GM19043 (cell line): ENCODE results near the gene CCAR1.
"Not testable (repeated sequence)": the region's sequence is repeated elsewhere in the genome, so short reads cannot be mapped to it uniquely, and the experiment has no call there.

Source experiments
- ATAC-seq: cut with Tn5 transposase; IDR thresholded peaks from one replicate; pipeline ENCODE4 v1.9.1; 2021; ENCODE audit warnings: low read depth; ENCODE audit not compliant: unreplicated experiment

Gene CCAR1, protein sequence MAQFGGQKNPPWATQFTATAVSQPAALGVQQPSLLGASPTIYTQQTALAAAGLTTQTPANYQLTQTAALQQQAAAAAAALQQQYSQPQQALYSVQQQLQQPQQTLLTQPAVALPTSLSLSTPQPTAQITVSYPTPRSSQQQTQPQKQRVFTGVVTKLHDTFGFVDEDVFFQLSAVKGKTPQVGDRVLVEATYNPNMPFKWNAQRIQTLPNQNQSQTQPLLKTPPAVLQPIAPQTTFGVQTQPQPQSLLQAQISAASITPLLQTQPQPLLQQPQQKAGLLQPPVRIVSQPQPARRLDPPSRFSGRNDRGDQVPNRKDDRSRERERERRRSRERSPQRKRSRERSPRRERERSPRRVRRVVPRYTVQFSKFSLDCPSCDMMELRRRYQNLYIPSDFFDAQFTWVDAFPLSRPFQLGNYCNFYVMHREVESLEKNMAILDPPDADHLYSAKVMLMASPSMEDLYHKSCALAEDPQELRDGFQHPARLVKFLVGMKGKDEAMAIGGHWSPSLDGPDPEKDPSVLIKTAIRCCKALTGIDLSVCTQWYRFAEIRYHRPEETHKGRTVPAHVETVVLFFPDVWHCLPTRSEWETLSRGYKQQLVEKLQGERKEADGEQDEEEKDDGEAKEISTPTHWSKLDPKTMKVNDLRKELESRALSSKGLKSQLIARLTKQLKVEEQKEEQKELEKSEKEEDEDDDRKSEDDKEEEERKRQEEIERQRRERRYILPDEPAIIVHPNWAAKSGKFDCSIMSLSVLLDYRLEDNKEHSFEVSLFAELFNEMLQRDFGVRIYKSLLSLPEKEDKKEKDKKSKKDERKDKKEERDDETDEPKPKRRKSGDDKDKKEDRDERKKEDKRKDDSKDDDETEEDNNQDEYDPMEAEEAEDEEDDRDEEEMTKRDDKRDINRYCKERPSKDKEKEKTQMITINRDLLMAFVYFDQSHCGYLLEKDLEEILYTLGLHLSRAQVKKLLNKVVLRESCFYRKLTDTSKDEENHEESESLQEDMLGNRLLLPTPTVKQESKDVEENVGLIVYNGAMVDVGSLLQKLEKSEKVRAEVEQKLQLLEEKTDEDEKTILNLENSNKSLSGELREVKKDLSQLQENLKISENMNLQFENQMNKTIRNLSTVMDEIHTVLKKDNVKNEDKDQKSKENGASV

DNA sequence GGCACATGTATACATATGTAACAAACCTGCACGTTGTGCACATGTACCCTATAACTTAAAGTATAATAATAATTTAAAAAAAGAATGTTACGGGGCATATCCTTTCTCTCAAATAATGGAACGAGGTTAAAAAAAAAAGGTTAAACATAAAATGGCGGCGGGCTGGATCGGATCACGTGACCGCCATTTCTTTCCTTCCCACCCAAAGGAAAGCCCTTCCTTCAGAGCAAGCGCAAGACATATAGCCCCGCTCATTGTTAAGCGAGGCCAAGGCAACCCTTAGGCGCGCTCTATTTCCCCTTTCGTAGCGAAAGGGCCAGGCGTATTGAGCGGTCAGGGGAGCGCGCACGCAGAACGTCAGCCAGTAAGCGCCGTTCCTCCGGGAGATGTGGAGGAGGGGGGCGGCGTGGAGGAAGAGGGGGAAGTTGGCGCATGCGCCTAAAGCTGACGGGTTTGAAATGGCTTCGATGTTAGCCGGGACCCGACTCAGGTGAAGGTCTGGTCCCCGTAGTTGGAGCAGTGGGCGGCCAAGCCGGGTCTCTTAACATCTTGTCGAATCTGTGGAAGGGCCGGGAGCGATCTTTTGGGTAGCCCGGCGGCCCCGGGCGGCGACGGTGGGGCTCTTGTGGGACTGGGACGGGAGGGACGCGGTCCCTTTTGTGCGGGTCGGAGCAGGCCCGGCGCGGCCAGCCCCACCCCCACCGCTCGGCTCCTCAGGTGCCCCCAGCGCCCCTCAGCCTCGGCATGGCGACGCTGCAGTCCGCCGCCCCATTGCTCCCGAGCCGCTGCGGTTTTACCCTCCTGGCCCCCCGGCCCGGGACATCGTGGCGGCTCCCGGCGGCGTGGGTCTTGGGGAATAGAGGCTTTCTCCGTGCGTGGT lies at the start of gene CCAR1:
CCAR1 (plus strand) TSS at position 447 of the 880 bp plus-strand sequence. CDS start 1,266 bp downstream, outside the sequence.
- peak; percentile 99 for ATAC-seq

DNA sequence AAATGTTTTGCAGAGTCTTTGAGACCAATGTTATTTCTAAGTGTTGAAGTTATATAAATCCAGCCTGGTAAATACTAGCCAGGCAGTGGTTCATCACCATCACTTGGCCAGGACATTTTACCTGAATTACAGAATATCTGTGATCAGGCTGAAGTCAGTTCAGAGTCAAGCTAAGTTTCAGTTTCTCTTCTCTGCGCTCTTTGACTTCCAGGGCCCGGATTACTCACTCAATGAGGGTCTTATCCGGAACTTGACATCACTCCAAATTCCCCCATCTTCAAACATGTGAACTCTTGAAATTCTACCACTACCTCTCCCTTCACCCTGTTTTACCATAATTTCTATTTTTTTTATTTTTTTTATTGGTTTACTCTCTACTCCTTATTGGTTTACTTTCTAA lies 36.6 kb upstream of the CCAR1 start:
- peak; percentile 78 for ATAC-seq

DNA sequence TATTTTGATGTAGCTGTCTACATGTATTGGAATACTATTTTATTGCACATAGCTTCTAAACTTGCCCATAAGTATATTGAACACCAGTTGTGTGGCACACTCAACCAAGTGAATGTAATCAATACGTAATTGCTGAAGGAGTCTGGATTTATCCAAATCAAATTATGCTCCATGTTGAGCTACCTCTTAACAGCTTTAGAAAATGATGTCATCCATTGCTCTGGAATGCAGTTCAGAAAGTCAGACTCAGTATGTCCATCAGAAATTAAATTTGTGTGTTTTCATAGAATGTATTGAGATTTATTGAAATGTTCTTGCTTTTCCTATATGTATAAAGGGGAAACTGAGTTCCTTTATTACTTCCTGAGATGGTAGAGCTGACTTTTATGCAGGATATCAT lies 25.0 kb upstream of the CCAR1 start:
- no peak for ATAC-seq

DNA sequence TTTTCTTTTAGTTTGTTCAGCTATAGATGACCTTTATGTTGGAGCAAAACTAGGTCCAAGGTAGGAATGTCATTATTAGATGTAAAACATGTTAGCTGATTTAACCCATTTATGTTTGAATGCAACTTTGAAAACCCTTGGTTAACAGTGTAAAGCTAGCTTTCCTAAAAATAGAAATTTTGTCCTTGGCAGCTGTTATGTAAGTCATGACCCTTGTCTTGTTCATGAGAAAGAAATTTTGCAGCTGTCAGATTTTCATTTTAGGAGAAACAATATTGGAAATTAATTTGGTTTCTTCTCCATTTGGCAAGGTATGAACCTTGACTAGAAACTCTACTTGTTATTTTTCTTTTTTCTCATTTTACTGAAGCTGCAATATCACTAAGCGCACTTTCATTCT lies 23.9 kb upstream of the CCAR1 start:
- ATAC-seq, result no peak

DNA sequence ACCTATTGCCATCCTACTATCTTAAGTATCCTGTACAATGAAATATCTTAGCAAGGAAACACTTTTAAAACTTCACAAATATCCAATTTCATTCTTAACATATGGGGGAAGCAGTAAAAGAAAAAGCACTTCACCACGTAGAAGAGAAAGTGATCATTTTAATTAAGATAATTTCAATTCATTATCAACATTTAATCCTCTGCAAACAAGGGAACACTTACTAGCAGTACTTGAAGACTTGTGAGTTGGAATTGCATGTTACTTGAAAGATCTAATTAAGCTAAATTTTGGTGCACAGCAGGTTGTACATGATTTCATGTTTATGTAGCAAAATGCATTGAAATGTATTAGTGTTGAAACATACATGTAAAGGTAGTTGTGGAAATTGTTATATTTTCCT lies 20.8 kb upstream of the CCAR1 start:
- no peak for ATAC-seq

DNA sequence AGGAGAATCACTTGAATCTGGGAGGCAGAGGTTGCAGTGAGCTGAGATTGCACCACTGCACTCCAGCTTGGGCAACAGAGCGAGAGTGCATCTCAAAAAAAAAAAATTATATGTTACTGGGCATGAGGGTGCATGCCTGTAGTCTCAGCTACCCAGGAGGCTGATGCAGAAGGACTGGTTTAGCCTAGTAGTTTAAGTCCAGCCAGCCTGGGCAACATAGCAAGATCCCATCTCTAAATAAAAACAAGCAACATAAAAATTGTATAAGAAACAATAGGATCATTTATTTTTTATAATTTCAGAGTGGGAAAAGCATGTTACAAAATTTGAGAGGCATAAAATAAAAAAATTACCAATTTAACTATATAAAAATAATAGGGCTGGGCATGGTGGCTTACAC lies 15.5 kb upstream of the CCAR1 start:
- no peak for ATAC-seq

DNA sequence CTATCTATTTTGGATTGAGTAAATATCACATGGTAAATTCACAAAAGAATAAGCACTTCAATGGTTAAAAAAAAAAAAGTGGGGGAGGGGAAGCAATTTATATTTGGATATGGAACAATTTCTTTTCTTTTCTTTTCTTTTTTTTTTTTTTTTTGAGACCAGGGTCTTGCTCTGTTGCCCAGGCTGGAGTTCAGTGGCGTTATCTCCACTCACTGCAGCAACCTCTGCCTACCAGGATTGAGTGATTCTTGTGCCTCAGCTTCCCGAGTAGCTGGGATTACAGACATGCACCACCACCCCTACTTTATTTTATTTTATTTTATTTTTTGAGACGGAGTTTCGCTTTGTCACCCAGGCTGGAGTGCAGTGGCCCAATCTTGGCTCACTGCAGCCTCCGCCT lies 12.1 kb upstream of the CCAR1 start:
- not testable (repeated sequence) for ATAC-seq

DNA sequence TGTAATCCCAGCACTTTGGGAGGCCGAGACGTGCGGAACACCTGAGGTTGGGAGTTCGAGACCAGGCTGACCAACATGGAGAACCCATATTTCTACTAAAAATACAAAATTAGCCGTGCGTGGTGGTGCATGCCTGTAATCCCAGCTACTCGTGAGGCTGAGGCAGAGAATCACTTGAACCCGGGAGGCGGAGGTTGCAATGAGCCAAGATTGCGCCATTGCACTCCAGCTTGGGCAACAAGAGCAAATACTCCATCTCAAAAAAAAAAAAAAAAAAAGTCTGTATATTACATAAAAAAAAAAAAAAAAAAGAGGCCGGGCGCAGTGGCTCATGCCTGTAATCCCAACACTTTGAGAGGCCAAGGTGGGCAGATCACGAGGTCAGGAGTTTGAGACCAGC lies 8.0 kb upstream of the CCAR1 start:
- not testable (repeated sequence) for ATAC-seq

DNA sequence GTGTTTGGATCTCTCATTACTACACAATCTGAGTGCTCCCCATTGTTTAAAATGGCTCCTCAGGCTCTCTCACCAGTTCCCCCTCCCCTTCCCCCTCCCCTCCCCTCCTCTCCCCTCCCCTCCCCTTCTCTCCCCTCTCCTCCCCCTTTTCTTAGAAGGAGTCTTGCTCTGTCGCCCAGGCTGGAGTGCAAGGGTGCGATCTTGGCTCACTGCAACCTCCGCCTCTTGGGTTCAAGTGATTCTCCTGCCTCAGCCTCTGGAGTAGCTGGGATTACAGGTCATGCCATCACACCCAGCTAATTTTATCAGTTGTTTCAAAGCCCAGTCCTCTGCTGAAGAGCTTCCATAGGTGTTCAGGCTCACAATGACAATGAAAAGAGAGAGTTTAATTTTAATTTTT lies 3.6 kb upstream of the CCAR1 start:
- ATAC-seq, result no peak

DNA sequence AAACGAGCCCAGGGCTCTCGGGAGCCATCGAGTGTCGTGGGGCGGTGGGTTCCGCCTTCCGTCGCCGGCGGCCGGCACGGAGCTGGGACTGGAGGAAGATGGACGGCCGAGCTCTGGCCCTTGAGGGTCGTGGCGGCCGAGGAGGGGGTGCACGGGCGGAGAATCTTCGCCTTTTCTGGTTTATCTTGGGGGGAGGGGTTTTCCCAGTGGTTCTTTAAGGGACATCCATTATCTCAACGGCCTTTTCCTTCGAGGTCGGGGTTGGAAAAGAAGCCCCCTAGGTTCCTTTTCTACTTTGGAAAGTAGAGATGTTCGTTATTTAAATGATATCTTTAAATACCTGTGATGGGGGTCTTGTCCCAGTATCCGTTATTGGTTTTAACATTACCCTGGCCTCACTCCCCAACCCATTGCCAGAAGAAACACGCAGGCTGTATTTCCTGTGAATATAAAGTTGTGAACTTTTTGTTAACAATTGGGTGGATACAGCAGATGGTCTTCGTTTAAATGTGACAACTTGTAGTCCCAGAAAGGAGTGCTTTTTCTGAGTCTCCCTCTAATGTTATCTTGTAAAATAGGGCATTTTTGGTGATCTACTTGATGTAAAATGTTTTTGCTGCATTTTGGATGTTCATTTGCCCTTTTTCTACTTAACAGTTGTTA lies 765 bp downstream of the CCAR1 start:
- ATAC-seq, result peak; percentile 14

DNA sequence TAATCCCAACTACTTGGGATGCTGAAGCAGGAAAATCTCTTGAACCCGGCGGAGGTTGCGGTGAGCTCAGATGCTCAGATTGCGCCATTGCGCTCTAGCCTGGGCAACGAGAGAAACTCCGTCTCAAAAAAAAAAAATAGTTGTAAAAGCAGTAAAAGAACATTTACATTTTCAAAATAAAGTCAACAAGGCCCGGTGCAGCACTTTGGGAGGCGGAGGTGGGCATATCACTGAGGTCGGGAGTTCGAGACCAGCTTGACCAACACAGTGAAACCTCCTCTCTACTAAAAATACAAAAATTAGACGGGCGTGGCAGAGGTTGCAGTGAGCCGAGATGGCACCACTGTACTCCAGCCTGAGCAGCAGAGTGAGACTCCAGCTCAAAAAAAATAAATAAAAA lies 4.0 kb downstream of the CCAR1 start:
- no peak for ATAC-seq

DNA sequence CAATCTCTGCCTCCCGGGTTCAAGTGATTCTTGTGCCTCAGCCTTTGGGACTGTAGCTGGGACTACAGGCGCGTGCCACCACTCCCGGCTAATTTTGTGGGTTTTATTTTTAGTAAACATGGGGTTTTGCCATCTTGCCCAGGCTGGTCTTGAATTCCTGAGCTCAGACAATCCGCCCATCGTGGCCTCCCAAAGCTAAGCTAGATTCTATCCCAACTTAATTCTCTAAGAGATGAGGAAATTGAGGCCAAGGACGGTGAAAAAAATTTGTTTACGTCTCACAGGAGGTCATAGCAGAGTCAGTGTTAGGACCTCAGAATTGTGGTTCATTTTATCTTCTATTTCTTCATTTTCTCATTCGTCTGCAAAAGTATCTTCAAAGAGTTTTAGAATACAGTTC lies 6.1 kb downstream of the CCAR1 start:
- ATAC-seq, result no peak

DNA sequence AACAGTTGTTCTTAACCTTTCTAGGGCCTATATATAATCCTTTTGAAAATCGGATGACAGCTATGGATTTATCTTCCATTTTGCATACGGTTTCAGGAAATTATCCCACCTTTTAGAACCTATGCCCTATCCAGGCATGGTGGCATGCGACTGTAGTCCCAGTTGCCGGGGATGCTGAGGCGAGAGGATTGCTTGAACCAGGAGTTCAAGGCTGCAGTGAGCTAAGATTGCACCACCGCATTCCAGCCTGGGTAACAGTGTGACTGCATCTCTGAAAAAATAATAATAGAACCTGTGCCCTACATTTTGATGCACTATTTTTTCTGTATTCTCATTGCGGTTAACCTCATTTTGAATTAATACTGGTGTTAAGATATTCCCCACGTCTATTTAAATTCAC lies 11.6 kb downstream of the CCAR1 start:
- ATAC-seq, result no peak

DNA sequence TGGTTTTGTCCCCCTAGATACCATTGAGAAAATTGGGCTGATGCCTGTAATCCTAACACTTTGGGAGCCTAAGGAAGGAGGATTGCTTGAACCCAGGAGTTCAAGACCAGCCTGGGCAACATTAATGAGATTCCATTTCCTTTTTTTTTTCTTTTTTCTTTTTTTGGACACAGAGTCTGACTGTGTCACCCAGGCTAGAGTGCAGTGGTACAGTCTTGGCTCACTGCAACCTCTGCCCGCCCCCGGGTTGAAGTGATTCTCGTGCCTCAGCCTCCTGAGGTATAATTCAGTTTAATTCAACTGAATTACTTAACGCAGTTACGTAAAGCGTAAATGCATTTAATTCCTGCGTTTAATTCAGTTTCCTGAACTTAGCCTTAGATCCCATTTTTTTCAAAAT lies 13.3 kb downstream of the CCAR1 start:
- no peak for ATAC-seq

DNA sequence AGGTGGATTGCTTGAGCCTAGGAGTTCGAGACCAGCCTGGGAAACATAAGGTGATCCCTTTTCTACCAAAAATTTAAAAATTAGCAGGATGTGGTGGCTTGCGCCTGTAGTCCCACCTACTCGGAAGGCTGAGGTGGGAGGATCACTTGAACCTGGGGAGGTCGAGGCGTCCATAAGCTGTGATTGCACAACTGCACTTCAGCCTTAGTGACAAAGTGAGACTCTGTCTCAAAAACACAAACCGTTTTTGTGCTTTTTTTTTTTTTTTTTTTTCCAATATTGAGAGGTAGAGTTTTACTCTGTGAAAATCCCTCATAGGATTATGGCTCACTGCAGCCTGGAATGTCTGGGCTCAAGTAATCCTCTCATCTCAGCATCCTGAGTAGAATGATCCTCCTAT lies 14.1 kb downstream of the CCAR1 start:
- no peak for ATAC-seq

DNA sequence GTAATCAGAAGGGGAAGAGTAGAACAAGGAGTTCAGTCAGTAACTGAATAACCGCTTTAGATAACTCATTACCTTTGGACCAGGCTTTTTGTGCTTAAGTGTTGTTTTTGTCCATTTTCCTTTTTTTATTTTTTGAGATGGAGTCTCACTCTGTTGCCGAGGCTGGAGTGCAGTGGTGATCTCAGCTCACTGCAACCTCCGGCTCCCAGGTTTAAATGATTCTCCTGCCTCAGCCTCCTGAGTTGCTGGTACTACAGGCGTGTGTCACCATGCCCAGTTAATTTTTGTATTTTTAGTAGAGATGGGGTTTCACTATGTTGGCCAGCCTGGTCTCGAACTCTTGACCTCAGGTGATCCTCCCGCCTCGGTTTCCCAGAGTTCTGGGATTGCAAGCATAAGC lies 14.7 kb downstream of the CCAR1 start:
- not testable (repeated sequence) for ATAC-seq

DNA sequence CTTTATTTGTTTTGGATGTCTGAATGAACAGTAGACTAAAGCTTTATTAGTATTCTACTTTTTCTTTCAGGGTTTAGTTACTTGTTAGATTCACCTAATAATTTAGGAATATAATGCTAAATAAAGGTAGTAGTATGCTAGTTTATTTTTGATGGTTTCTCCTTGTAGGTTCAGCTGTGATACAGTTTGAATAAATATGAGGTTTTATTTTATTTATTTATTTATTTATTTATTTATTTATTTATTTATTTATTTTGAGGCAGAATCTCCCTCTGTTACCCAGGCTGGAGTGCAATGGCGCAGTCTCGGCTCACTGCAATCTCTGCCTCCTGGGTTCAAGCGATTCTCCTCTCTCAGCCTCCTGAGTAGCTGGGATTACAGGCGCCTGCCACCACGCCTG lies 19.6 kb downstream of the CCAR1 start:
- not testable (repeated sequence) for ATAC-seq

DNA sequence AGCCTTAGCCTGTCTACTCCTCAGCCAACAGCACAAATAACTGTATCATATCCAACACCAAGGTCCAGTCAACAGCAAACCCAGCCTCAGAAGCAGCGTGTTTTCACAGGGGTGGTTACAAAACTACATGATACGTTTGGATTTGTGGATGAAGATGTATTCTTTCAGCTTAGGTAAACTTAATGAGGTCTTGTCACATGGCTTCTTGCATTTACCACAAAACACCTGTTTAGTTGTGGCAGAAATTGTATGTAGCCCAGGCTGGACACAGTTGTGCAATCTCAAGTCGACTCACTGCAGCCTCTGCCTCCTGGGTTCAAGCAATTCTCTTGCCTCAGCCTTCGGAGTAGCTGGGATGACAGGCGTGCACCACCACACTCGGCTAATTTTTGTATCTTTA lies 21.4 kb downstream of the CCAR1 start:
- no peak for ATAC-seq

DNA sequence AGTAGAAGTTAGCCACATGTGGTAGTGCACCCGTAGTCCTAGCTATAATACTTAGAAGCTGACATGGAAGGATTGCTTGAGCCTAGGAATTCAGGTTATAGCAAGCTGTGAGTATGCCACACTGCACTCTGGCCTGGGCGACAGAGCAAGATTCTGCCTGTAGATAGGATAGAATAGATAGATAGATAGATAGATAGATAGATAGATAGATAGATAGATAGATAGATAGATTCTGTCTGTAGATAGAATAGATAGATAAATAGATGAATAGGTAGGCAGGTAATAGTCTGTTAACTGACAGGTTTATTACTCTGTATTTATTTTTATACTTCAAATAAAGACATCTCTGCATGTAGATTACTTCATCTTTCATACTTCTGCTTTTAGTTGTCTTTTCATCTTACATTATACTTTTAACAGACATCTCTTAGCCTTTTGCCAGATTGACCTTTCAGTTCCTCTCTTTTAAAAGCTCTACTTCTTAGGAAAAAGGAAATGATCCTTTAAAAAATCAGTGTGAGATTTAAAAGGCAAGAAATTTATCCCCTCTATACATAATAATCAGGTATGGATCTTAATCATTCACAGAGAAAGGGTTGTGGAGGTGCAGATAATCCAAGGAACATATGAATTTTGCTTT lies 31.8 kb downstream of the CCAR1 start:
- ATAC-seq, result no peak
